NCI-H128 (cell line): ENCODE measurements around the gene CKB.

ENCODE experiments used
- DNase-seq: peaks from one replicate; lab custom pipeline; 2025; ENCODE audit not compliant: unreplicated experiment; lab: John Stamatoyannopoulos, UW

The CKB gene

DNA sequence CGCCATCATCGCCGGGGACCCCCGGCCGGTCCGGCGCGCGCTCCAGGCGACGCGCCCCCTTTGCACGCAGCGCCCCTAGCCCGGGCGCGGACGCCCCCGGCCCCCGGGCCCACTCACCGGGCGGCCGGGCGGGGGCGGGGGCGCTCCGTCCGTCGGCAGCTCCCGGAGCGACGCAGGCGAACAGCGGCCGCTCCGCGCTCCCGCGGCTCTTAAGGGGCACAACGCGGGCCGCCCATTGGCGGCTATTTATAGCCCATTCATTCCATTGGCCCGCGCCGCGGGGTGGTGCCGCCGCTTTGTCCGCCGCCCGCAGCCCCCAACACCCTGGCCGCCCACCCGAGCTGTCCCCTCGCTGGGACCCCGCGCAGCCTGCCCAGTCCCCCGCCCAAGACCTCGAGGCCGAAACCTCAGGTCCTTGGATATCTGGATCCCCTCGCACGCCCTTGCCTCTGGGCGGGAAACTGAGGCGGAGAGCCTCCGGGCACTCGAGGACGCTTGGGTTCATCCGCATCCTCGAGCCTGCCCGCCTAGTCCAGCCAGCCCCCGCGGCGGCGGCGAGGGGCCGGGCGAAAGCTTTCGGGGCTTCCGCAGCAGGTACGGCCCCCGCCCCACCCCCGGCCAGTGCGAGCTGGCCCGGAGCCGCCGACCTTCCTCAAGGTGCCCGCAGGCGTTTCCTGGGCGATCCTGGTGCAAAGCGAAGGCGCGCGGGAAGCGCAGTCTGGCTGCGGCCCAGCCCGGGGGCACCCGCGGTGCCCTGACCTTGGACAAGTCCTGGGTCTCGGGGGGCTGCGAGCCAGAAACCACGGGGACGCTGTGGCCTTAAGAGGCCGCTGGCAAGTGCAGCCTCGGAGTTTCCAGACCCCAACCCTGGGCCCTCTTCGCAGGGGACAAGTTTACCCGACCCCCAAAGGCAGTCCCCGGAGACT, at the start of gene CKB:
Gene CKB (minus strand): TSS at position 182 of the 926 bp plus-strand sequence. CDS start 337 bp downstream, outside the sequence.
- peak; percentile 49 for DNase-seq

- DNase-seq: no peak
These were observed 46.8 kb upstream of the CKB start for GRCh38 chr14:103569408-103569807.

- no peak for DNase-seq
These were observed 46.3 kb upstream of the CKB start for GRCh38 chr14:103568952-103569351.

DNA sequence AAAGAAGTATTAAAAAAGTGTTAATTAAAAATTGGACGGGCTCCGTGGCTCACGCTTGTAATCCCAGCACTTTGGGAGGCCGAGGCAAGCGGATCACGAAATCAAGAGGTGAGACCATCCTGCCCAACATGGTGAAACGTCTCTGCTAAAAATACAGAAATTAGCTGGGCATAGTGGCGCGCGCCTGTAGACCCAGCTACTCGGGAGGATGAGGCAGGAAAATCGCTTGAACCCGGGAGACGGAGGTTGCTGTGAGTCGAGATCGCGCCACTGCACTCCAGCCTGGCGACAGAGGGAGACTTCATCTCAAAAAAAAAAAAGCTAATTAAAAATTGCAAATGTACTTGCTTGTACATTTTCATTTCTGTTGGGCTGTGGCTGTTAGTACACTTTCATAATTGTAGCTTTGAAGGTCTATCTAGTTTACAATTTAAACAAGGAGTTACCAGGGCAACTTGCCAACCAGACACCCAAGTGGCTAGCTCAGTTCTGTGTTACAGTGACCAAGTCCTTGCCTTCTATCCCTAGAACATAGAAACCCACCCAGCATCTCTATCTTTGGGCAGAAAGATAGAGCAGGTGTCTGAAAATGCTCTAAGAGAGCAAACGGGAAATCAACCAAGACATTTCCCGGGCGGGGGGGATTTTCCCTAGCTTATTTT, 41.3 kb upstream of the CKB start:
- no peak for DNase-seq

GRCh38 chr14:103563226-103563620, 40.6 kb upstream of the CKB start:
- no peak for DNase-seq

GRCh38 chr14:103562429-103563225, 40.0 kb upstream of the CKB start, which contains the start of the genes BAG5 and COA8:
Gene BAG5 (minus strand): TSS chr14:103562657. CDS start chr14:103561164, 1,493 bp downstream.
Gene COA8 (plus strand): TSS chr14:103562960. CDS start chr14:103563002, 42 bp downstream.
- DNase-seq: peak; percentile 76

DNA sequence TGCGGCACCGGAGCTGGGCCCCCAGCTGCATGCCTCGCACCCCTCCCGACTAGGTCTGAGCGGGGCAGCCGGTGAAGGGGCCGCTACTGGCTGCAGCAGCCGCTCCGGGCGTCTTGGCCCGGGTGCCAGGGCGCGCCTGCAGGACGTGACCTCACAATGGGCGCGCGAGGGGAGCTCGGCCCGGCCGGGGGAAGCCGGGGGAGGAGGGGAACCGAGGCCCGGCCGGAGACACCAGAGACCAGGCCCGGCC, 39.5 kb upstream of the CKB start:
- no peak for DNase-seq

GRCh38 chr14:103561381-103562178, 39.0 kb upstream of the CKB start:
- no peak for DNase-seq

DNA sequence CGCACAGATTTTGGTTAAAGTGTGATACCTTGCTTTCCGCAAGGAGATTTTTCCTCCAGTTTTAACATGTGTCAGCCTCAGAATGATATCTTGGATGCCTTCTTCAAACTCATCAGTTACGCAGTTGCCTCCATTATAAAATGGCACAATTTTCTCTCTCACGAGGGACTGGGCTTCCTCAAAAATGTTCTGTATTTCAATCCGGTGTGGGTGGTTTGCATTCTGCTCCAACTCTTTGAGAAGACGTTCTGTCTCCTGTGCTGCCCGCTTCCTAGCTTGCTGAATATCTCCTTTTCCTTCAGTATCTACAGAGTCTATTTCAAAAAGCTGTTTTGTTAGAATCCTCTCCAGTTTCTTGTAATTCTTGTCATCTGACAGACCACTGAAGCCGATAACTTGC, 38.1 kb upstream of the CKB start:
- no peak for DNase-seq

- no peak for DNase-seq
These were observed 37.1 kb upstream of the CKB start for GRCh38 chr14:103559766-103560165.

DNA sequence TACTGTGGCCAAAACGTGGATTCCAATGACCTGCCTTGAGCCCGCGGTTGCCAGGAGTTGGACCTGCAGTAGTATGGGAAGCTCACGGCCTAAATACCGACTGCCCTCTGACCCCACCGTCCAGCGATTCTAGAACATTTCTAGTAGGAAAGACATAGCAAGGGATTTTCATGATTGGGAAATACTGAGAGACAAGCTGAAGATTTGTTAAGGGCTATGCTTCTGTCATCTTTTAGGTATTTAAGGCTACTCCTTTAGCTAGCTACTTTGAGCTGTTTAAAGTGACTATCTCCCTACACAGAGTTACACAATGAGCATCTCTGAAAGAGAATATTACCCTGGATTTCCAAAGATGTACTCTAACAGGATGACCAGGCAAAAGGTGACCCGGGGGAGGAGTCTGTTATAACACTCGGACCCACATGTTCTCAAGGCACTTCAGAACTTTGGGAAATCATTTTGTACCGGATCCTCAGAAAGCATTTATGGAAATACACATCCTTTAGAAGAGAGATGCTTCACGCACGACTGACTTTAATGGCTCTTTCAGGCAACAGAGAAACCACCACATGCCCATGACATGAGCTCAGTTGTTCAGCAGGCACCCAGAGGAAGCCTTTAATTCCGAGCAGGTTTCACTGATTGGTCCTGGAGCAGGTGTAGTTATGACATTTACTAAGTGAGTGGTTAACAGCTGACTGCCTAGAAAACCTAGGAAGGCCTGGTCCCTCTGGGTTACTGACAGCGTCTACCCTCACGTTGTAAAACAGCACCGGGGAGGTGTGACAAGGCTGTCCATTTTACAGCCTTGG, 35.6 kb upstream of the CKB start:
- DNase-seq: peak; percentile 27

GRCh38 chr14:103556946-103557758, 34.5 kb upstream of the CKB start:
- no peak for DNase-seq

DNA sequence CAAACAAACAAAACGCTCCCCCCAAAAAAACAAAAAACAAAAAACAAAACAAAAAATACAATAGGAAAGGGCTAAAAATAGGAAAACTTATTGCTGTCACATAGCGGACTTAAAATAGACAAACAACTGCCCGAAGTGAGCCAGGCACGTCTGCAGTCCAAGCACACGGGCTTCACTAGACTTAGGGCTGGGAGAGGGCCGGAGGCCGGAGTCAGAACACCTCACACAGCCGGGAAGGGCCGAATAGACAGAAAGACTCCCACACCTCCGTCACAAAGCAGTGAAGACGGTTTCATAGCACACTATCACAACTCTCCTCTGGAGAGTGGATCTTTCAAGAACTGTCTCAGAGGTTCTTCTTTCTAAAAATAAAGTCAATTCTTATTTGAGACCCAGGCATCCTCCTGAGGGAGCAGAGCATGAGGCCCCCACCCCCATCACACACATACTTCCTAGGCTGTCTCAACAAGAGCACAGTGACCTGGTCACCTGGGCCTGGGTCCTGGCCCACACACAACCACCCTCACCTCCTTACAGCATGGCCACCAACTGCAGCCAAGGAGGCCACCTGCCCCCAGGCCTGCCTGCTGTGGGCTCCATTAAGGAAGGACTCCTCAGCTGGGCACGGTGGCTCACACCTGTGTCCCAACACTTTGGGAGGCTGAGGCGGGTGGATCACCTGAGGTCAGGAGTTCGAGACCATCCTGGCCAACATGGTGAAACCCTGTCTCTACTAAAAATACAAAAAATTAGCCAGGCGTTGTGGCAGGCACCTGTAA, 33.1 kb upstream of the CKB start:
- DNase-seq: no peak

GRCh38 chr14:103552846-103553210, 30.2 kb upstream of the CKB start:
- no peak for DNase-seq

DNA sequence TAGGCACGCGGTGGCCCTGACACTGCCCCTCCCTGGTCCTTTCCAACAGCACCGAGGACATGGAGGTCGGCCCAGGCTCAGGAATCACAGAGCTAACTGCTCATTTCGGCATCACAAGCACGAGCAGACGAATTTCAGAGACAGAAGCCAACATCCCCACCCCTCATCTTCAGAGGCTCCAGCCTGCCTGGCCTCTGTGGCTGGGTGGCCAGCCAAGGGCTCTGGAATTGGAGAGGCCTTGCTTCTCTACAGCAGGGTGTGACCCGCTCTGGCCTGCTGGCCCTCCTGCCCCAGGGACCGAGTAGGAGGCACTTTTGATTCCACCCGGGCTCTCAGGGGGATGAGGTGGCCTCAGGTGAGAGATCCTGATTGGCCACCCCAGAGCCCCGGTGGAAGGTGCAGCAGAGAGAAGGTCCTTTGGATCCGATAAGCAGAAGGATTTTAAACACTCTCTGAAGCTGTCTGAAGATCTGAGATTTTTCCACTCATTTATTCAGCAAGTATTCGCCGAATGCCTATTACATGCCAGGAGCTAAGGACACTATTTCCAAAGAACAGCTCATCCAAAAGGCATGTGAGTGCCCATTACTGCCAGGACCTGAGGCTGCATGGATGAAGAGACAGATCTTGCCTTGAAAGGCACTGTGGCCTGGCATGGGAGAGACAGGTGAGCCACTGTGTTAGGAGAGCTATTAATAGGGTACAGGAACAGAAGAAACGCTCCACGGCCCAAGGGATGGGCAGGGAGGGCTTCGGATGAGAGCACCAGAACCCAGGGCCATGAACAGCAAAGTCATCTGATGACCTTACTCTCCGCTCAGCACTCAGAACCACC, 29.6 kb upstream of the CKB start:
- no peak for DNase-seq

- DNase-seq: no peak
These were observed 28.7 kb upstream of the CKB start for GRCh38 chr14:103551338-103551762.
